Mesenchymal stem cell (in vitro differentiated cells and primary cell): ENCODE results near the gene SLC26A6.

Experiments
- DNase-seq: peaks from one replicate; pipeline ENCODE4 v3.0.0-alpha.2; 2013
- H2AFZ ChIP-seq: one replicate; pipeline ENCODE4 v1.6.1; 2013; ENCODE audit warnings: low read depth, mild to moderate bottlenecking, control low read depth, inconsistent platforms, low read length, moderate library complexity
- H2AK5ac ChIP-seq: 2 replicates; pipeline ENCODE4 v1.6.1; 2013; ENCODE audit warnings: low read length, moderate library complexity, mild to moderate bottlenecking, inconsistent platforms; ENCODE audit not compliant: severe bottlenecking
- H2BK120ac ChIP-seq: one replicate; pipeline ENCODE4 v1.6.1; 2013; ENCODE audit warnings: low read depth, mild to moderate bottlenecking, inconsistent platforms, low read length, moderate library complexity
- H2BK12ac ChIP-seq, 2 experiments: one replicate each; pipeline ENCODE4 v1.6.1; 2013; ENCODE audit warnings: inconsistent platforms in 2 of 2, low read length in 2 of 2, mild to moderate bottlenecking in 2 of 2, moderate library complexity in 2 of 2, control low read depth in 1 of 2
- H2BK15ac ChIP-seq: one replicate; pipeline ENCODE4 v1.6.1; 2013; ENCODE audit warnings: mild to moderate bottlenecking, low read depth, inconsistent platforms; ENCODE audit not compliant: poor library complexity, severe bottlenecking
- H2BK5ac ChIP-seq: 2 replicates; pipeline ENCODE4 v1.6.1; 2013; ENCODE audit warnings: low read depth, mild to moderate bottlenecking, low read length, control low read depth, inconsistent platforms; ENCODE audit not compliant: poor library complexity, severe bottlenecking
- H3K14ac ChIP-seq, 2 experiments: one replicate each; pipeline ENCODE4 v1.6.1; 2013; ENCODE audit warnings: inconsistent platforms in 2 of 2, low read length in 2 of 2, control low read depth in 1 of 2, mild to moderate bottlenecking in 1 of 2, moderate library complexity in 1 of 2
- H3K18ac ChIP-seq, 2 experiments: one replicate each; pipeline ENCODE4 v1.6.1; 2013; ENCODE audit warnings: inconsistent platforms in 2 of 2, low read length in 2 of 2, control low read depth in 1 of 2, low read depth in 1 of 2, mild to moderate bottlenecking in 1 of 2
- H3K23ac ChIP-seq, 2 experiments: one replicate each; pipeline ENCODE4 v1.6.1; 2013; ENCODE audit warnings: inconsistent platforms in 2 of 2, low read length in 2 of 2, mild to moderate bottlenecking in 2 of 2, moderate library complexity in 2 of 2, control low read depth in 1 of 2
- H3K27ac ChIP-seq: 2 replicates; pipeline ENCODE4 v1.5.1; 2013; ENCODE audit warnings: mild to moderate bottlenecking, moderate library complexity, low read length, control low read depth, inconsistent platforms; ENCODE audit not compliant: poor library complexity, severe bottlenecking
- H3K27me3 ChIP-seq, 2 experiments: 2 replicates each; pipeline versions ENCODE4 v1.6.1 to v1.7.0; 2013; ENCODE audit warnings: low read length in 2 of 2, mild to moderate bottlenecking in 2 of 2, moderate library complexity in 2 of 2, control low read depth in 1 of 2, inconsistent platforms in 1 of 2; ENCODE audit not compliant: control insufficient read depth in 1 of 2, insufficient read depth in 1 of 2
- H3K36me3 ChIP-seq, 2 experiments: 2 replicates each; pipeline versions ENCODE4 v1.6.1 to v1.7.0; 2013; ENCODE audit warnings: low read length in 2 of 2, control low read depth in 1 of 2, inconsistent platforms in 1 of 2, low read depth in 1 of 2, mild to moderate bottlenecking in 1 of 2; ENCODE audit not compliant: insufficient read depth in 2 of 2, control insufficient read depth in 1 of 2
- H3K4ac ChIP-seq, 2 experiments: one replicate each; pipeline ENCODE4 v1.6.1; 2013; ENCODE audit warnings: inconsistent platforms in 2 of 2, low read length in 2 of 2, mild to moderate bottlenecking in 2 of 2, moderate library complexity in 2 of 2, control low read depth in 1 of 2, low read depth in 1 of 2
- H3K4me1 ChIP-seq: 2 replicates; pipeline ENCODE4 v1.6.1; 2013; ENCODE audit warnings: low read depth, low read length, control low read depth; ENCODE audit not compliant: control insufficient read depth, insufficient read depth
- H3K4me2 ChIP-seq: 2 replicates; pipeline ENCODE4 v1.6.1; 2013; ENCODE audit warnings: low read length, mild to moderate bottlenecking, inconsistent platforms; ENCODE audit not compliant: poor library complexity, severe bottlenecking
- H3K4me3 ChIP-seq, 2 experiments: 2 replicates each; pipeline versions ENCODE4 v1.5.1 to v1.7.0; 2013; ENCODE audit warnings: low read length in 2 of 2, mild to moderate bottlenecking in 2 of 2, control low read depth in 1 of 2, low read depth in 1 of 2; ENCODE audit not compliant: insufficient read depth in 1 of 2
- H3K79me1 ChIP-seq: replicated peaks from 2 replicates; pipeline ENCODE4 v1.6.1; 2013; ENCODE audit warnings: mild to moderate bottlenecking, control low read depth, low read length, inconsistent platforms; ENCODE audit not compliant: poor library complexity, severe bottlenecking
- H3K9ac ChIP-seq: 2 replicates; pipeline ENCODE4 v1.7.0; 2013; ENCODE audit warnings: mild to moderate bottlenecking, low read length, moderate library complexity
- H3K9me3 ChIP-seq: 2 replicates; pipeline ENCODE4 v1.7.0; 2013; ENCODE audit warnings: mild to moderate bottlenecking, low read length; ENCODE audit not compliant: control insufficient read depth
- H4K8ac ChIP-seq: one replicate; pipeline ENCODE4 v1.6.1; 2013; ENCODE audit warnings: inconsistent platforms, mild to moderate bottlenecking, low read length, moderate library complexity
- H4K91ac ChIP-seq: one replicate; pipeline ENCODE4 v1.6.1; 2013; ENCODE audit warnings: mild to moderate bottlenecking, low read length, inconsistent platforms
- WGBS: methylation state at CpG from one replicate; pipeline ENCODE4 v1.1.7; 2013; ENCODE audit warnings: mixed read lengths; 5-methylcytosine and 5-hydroxymethylcytosine counted together

The SLC26A6 gene

DNA sequence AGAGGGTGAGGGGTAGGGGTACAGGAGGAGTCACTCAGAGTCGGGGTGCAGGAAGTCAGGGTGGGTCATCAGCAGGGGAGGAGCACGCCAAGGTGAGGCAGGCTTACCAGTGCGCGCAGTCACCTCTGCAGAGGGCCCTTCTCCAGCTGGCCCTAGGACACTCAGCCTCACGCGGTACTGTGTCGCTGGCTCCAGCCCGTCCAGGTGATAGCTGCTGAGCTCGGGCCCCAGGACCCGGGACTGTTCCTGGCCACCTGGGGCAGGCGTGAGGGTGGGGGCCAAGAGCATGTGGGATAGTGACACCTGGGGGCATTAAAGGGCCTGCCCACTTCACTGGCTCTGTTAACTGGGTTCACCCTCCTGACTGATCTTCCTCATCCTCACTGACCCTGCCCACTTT, 47.6 kb downstream of the SLC26A6 start:
- Histone ChIP-seq H3K4me2 (no peak overlapping the region), H3K14ac (no peak overlapping the region)
- 93% methylated on average over 10 of the region's 11 CpGs for WGBS

GRCh38 chr3:48585411-48585810, 49.9 kb downstream of the SLC26A6 start:
- Histone ChIP-seq H3K27me3 (no peaks in the 10 kb centered on the region), H3K36me3 (peaks cover 17 to 100% of the 10 kb centered on the region in 2 experiments), H3K9me3 (no peaks in the 10 kb centered on the region), H3K27ac (no peak overlapping the region), H2AK5ac (no peak overlapping the region), H2BK15ac (no peak overlapping the region), H3K9ac (no peak overlapping the region), H2BK12ac (no peak overlapping the region), H2AFZ (no peak overlapping the region), H4K8ac (no peak overlapping the region), H3K18ac (no peak overlapping the region), H2BK5ac (no peak overlapping the region), H3K4me2 (no peak overlapping the region), H3K4ac (no peak overlapping the region), H3K79me1 (peaks cover 61% of the 10 kb centered on the region), H3K14ac (no peak overlapping the region), H4K91ac (no peak overlapping the region), H3K4me1 (peaks cover 31% of the 10 kb centered on the region), H3K23ac (no peak overlapping the region), H3K4me3 (no peak overlapping the region), H2BK120ac (no peak overlapping the region)
- 93% methylated on average over 8 of the region's 8 CpGs for WGBS
- DNase-seq = no peak

More for the DNA sequence above, 47.6 kb downstream of the SLC26A6 start:
- Histone ChIP-seq H3K36me3 (peaks cover 11 to 100% of the 10 kb centered on the region in 2 experiments), H3K4me1 (peaks cover 48% of the 10 kb centered on the region), H3K4ac (no peak overlapping the region), H2AK5ac (no peak overlapping the region), H2AFZ (no peak overlapping the region), H3K79me1 (peaks cover 51% of the 10 kb centered on the region), H3K27ac (no peak overlapping the region), H3K9ac (no peak overlapping the region), H2BK12ac (no peak overlapping the region), H2BK120ac (no peak overlapping the region), H3K18ac (no peak overlapping the region), H4K91ac (no peak overlapping the region), H4K8ac (no peak overlapping the region), H3K9me3 (no peaks in the 10 kb centered on the region), H2BK5ac (no peak overlapping the region), H3K23ac (no peak overlapping the region), H3K27me3 (no peaks in the 10 kb centered on the region), H2BK15ac (no peak overlapping the region), H3K4me3 (no peak overlapping the region)
- no peak for DNase-seq

DNA sequence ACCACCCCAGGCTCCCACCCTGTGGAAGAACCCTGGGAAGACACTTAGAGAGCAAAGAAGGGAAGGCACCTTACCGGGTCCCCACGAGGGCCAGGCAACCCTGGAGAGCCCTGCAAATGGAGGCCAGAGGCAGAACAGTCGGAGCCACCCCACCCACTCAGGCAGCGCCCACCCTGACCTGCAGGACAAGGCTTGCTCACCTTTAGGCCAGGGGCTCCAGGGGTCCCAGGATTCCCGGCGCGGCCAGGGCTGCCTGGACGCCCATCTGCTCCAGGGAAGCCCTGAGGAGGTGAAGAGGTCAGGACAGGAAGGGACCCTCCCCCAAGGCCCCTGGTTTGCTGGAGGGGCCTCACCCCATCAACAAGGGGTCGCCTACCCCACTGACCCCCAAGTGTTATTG, 50.4 kb downstream of the SLC26A6 start:
- Histone ChIP-seq H2AK5ac (no peak overlapping the region), H2BK12ac (no peak overlapping the region), H3K23ac (no peak overlapping the region), H2BK5ac (no peak overlapping the region), H3K27ac (no peak overlapping the region), H3K9ac (no peak overlapping the region), H3K14ac (no peak overlapping the region), H3K4me3 (no peak overlapping the region), H2AFZ (no peak overlapping the region), H4K91ac (no peak overlapping the region), H3K9me3 (no peaks in the 10 kb centered on the region), H3K36me3 (peaks cover 17 to 100% of the 10 kb centered on the region in 2 experiments), H3K4me1 (peaks cover 26% of the 10 kb centered on the region), H3K27me3 (no peaks in the 10 kb centered on the region), H3K4ac (no peak overlapping the region), H3K79me1 (peaks cover 63% of the 10 kb centered on the region), H2BK15ac (no peak overlapping the region), H2BK120ac (no peak overlapping the region), H3K18ac (no peak overlapping the region), H3K4me2 (no peak overlapping the region), H4K8ac (no peak overlapping the region)
- DNase-seq = no peak
- WGBS = 96% methylated on average over 9 of the region's 9 CpGs

- peaks cover 8% of the 10 kb centered on the region for H3K4me1 ChIP-seq
- no peak overlapping the region for H2AFZ ChIP-seq
- no peaks in the 10 kb centered on the region for H3K9me3 ChIP-seq
- no peak overlapping the region for H3K23ac ChIP-seq
- H2AK5ac ChIP-seq = no peak overlapping the region
- H2BK120ac ChIP-seq = no peak overlapping the region
- H2BK12ac ChIP-seq = no peak overlapping the region
- H3K27ac ChIP-seq = no peak overlapping the region
- DNase-seq = no peak
- no peak overlapping the region for H3K4me2 ChIP-seq
- H3K27me3 ChIP-seq = no peaks in the 10 kb centered on the region
- H4K91ac ChIP-seq = no peak overlapping the region
- H3K18ac ChIP-seq = no peak overlapping the region
- no peak overlapping the region for H2BK5ac ChIP-seq
- no peak overlapping the region for H2BK15ac ChIP-seq
- WGBS = 97% methylated on average over 11 of the region's 14 CpGs
- H3K4ac ChIP-seq = no peak overlapping the region
- no peak overlapping the region for H3K14ac ChIP-seq
- no peak overlapping the region for H3K9ac ChIP-seq
- H4K8ac ChIP-seq = no peak overlapping the region
- peaks cover 25 to 99% of the 10 kb centered on the region in 2 experiments for H3K36me3 ChIP-seq
- peaks cover 54% of the 10 kb centered on the region for H3K79me1 ChIP-seq
- no peak overlapping the region for H3K4me3 ChIP-seq
Observed at GRCh38 chr3:48581621-48582481, 53.4 kb downstream of the SLC26A6 start.
